ENCODE results near the gene C4orf50.

C4orf50 gene

GRCh38 chr4:6018331-6018730 lies at the start of gene C4orf50:
Gene C4orf50, minus strand, starts transcription at chr4:6018431.
- Mint-ChIP-seq H3K36me3 (no peaks in the 10 kb centered on the region), H3K27ac (no peak within 1 kb of the TSS), H3K4me1 (no peaks in the 10 kb centered on the region), H3K4me3 (no peak within 1 kb of the TSS), H3K9me3 (no peaks in the 10 kb centered on the region), H3K27me3 (peaks cover 5% of the 10 kb centered on the region)
- ATAC-seq (ENCODE audit: low read depth) (no peak), DNase-seq (ENCODE audit: low spot score in 2 of 2) (no peak)

- H3K36me3 Mint-ChIP-seq = no peaks in the 10 kb centered on the region
- DNase-seq (ENCODE audit: low spot score in 2 of 2) (no peak), ATAC-seq (ENCODE audit: low read depth) (no peak)
- H3K27me3 Mint-ChIP-seq = peaks cover 4% of the 10 kb centered on the region
- no peaks in the 10 kb centered on the region for H3K4me1 Mint-ChIP-seq
- H3K4me3 Mint-ChIP-seq = no peak overlapping the region
- H3K9me3 Mint-ChIP-seq = no peaks in the 10 kb centered on the region
- H3K27ac Mint-ChIP-seq = no peak overlapping the region
These were observed 47.8 kb upstream of the C4orf50 start for GRCh38 chr4:6065934-6066590.

- no peak overlapping the region for H3K4me3 Mint-ChIP-seq
- peaks cover 4% of the 10 kb centered on the region for H3K27me3 Mint-ChIP-seq
- H3K27ac Mint-ChIP-seq = no peak overlapping the region
- H3K4me1 Mint-ChIP-seq = no peaks in the 10 kb centered on the region
- H3K9me3 Mint-ChIP-seq = no peaks in the 10 kb centered on the region
- no peak for DNase-seq (ENCODE audit: low spot score in 2 of 2)
- ATAC-seq (ENCODE audit: low read depth) = no peak
- no peaks in the 10 kb centered on the region for H3K36me3 Mint-ChIP-seq
These were observed 46.9 kb upstream of the C4orf50 start for GRCh38 chr4:6065166-6065565.

- no peaks in the 10 kb centered on the region for H3K4me1 Mint-ChIP-seq
- no peaks in the 10 kb centered on the region for H3K36me3 Mint-ChIP-seq
- ATAC-seq (ENCODE audit: low read depth) = no peak
- DNase-seq (ENCODE audit: low spot score in 2 of 2) = no peak
- H3K4me3 Mint-ChIP-seq = no peak overlapping the region
- H3K27ac Mint-ChIP-seq = no peak overlapping the region
- H3K27me3 Mint-ChIP-seq = peaks cover 4% of the 10 kb centered on the region
- no peaks in the 10 kb centered on the region for H3K9me3 Mint-ChIP-seq
These were observed 46.2 kb upstream of the C4orf50 start for GRCh38 chr4:6064383-6064782.

DNA sequence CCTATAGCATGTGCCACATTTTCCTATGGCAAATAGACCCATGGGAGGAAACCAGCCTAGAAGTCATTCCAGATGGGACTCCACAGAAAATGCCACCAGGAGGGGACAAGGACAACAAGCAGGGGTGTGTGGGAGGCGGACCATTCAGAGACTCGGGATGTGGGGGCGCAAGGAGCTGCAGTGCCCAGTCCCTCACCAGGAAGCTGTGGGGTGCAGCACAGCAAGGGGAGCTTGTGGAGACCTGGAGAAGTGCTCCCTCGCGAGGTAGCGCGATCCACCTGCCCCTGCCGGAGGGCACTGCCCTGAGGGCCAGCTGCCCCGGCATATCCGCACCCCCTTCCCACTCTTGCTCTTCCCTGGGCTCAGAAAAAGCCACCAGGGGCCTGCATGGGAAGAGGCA lies 45.5 kb upstream of the C4orf50 start:
- no peak overlapping the region for H3K27ac Mint-ChIP-seq
- no peak overlapping the region for H3K4me3 Mint-ChIP-seq
- ATAC-seq (ENCODE audit: low read depth) = no peak
- H3K9me3 Mint-ChIP-seq = no peaks in the 10 kb centered on the region
- no peaks in the 10 kb centered on the region for H3K36me3 Mint-ChIP-seq
- no peaks in the 10 kb centered on the region for H3K4me1 Mint-ChIP-seq
- DNase-seq (ENCODE audit: low spot score in 2 of 2) = no peak
- H3K27me3 Mint-ChIP-seq = peaks cover 4% of the 10 kb centered on the region

- H3K36me3 Mint-ChIP-seq = no peaks in the 10 kb centered on the region
- H3K9me3 Mint-ChIP-seq = no peaks in the 10 kb centered on the region
- DNase-seq (ENCODE audit: low spot score in 2 of 2) = no peak
- no peak overlapping the region for H3K4me3 Mint-ChIP-seq
- H3K27ac Mint-ChIP-seq = no peak overlapping the region
- no peaks in the 10 kb centered on the region for H3K27me3 Mint-ChIP-seq
- ATAC-seq (ENCODE audit: low read depth) = no peak
- H3K4me1 Mint-ChIP-seq = no peaks in the 10 kb centered on the region
These were observed 43.9 kb upstream of the C4orf50 start for GRCh38 chr4:6062133-6062532.

- Mint-ChIP-seq H3K4me3 (no peak overlapping the region), H3K36me3 (no peaks in the 10 kb centered on the region), H3K27ac (no peak overlapping the region), H3K9me3 (peaks cover 3% of the 10 kb centered on the region), H3K4me1 (no peaks in the 10 kb centered on the region), H3K27me3 (no peaks in the 10 kb centered on the region)
- no peak for ATAC-seq (ENCODE audit: low read depth)
- DNase-seq (ENCODE audit: low spot score in 2 of 2) = no peak
These were observed 41.2 kb upstream of the C4orf50 start for GRCh38 chr4:6059375-6059805.

DNA sequence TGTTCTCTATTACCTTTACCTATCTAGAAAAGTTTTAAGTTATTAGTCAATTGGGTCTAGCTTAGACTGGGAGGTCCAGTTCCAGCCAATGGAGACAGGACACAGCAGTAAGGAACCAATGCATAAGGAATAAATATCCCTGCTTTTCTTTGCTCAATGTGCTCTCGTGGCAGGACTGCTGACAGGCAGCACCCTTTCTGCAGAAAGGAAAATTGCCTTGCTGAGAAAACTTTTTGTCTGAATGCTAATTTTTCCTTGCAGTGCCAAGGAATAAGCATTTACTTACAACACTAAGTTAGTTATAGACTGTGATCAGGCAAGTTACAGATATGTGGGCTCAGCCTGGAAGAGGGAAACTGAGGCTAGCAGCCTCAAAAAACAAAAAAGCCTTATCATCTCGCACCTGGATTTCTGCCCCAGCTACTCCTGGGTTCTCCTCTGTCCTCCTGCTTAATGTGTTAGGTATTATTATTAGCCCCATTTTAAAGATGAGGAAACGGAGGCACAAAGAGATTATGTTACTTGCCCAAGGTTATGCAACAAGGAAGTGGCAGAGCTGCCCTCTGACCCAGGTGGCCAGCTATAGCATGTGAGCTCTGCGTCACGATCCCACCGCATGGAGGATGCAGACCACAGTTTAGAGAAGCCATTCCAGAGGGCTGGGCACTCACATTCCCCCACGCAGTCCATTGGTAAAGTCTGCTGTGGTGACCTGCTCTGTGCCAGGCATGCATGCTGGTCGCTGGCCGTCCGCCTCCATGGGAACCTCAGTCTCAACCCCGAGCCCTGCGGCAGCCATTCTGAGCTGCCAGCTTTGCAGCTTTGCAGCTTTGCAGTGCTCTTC lies 40.5 kb upstream of the C4orf50 start:
- Mint-ChIP-seq H3K9me3 (peaks cover 3% of the 10 kb centered on the region), H3K4me3 (no peak overlapping the region), H3K4me1 (no peaks in the 10 kb centered on the region), H3K27ac (no peak overlapping the region), H3K27me3 (no peaks in the 10 kb centered on the region), H3K36me3 (no peaks in the 10 kb centered on the region)
- no peak for DNase-seq (ENCODE audit: low spot score in 2 of 2)
- ATAC-seq (ENCODE audit: low read depth) = no peak

DNA sequence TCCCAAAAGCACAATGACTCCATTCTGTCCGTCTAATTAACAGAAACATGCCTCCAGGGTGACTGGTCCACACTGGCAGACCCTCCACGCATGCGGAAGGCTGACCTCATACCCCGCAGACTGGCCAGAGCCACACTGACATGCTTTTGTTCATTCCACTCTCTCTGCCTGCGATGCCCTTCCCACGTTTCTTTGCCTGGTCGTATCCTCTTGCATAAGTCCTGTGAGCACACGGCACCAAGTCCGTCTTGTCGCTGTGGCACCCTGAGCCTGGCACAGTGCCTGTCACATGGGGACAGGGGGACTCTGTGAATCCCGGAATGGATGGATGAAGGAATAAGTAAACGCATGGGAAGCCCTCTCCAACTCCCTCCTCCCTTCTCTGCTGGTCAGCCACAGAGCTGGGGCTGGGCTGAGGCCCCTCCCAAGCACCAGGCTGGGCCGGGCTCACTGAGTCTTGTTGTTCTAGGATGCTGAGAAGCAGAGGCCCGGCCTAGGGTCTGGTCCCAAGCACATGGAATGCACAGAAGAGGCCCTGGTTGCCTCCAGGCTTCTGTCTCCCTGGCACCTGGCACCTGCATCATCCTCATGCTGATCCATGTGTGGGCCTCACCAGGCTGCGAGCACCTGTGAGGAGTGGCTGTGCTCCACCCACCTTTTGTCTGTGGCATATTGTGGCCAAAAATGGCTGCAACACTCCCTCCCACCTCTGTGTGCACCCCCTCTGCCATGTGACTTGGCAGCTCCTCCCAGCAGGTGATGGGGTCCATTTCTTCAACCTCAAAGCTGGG lies 38.9 kb upstream of the C4orf50 start:
- ATAC-seq (ENCODE audit: low read depth) (no peak), DNase-seq (ENCODE audit: low spot score in 2 of 2) (no peak)
- H3K36me3 Mint-ChIP-seq = no peaks in the 10 kb centered on the region
- H3K4me3 Mint-ChIP-seq = no peak overlapping the region
- H3K27ac Mint-ChIP-seq = no peak overlapping the region
- H3K27me3 Mint-ChIP-seq = no peaks in the 10 kb centered on the region
- H3K9me3 Mint-ChIP-seq = peaks cover 3% of the 10 kb centered on the region
- no peaks in the 10 kb centered on the region for H3K4me1 Mint-ChIP-seq

- H3K4me1 Mint-ChIP-seq = no peaks in the 10 kb centered on the region
- no peaks in the 10 kb centered on the region for H3K36me3 Mint-ChIP-seq
- no peak for DNase-seq (ENCODE audit: low spot score in 2 of 2)
- no peak for ATAC-seq (ENCODE audit: low read depth)
- no peak overlapping the region for H3K4me3 Mint-ChIP-seq
- H3K27ac Mint-ChIP-seq = no peak overlapping the region
- peaks cover 3% of the 10 kb centered on the region for H3K9me3 Mint-ChIP-seq
- H3K27me3 Mint-ChIP-seq = no peaks in the 10 kb centered on the region
These were observed 37.2 kb upstream of the C4orf50 start for GRCh38 chr4:6055436-6055835.

GRCh38 chr4:6055030-6055429 lies 36.8 kb upstream of the C4orf50 start:
- Mint-ChIP-seq H3K27ac (no peak overlapping the region), H3K9me3 (peaks cover 3% of the 10 kb centered on the region), H3K4me3 (no peak overlapping the region), H3K4me1 (no peaks in the 10 kb centered on the region), H3K27me3 (no peaks in the 10 kb centered on the region), H3K36me3 (no peaks in the 10 kb centered on the region)
- no peak for ATAC-seq (ENCODE audit: low read depth)
- DNase-seq (ENCODE audit: low spot score in 2 of 2) = no peak

DNA sequence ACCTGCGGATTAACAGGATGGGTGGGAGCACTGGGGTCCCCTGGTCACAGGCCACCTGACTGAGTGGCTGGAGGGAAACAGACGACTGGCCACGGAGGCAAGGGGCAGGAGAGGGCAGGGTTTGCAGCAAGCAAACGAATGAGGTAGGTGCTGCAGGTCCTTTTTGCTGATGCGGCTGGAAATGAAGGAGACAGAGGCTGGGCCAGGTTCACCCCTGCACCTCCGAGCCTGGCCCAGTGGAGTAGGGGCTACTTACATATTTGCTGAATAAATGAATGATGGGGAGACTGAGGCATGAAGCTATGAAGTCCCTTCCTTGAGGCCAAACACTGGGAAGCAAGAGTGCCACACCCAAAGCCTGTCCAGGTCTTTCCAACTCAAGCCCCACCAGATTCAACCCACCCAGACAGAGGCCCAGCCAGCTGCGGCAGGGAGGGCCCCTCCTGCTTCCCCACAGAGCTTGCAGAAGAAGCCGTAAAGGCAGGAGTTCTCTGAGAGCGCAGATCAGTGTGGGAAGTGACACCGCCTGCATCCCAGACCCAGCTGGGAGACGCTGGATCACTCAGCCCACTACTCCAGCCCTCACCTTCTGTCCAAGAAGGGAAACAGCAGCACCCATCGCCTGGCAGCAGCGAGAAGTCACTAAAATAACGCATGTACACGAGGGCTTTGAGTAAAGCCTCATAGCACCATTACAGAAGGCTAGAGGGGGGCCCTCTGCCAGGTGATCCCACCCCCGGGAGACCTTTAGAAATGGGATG lies 36.1 kb upstream of the C4orf50 start:
- Mint-ChIP-seq H3K27me3 (no peaks in the 10 kb centered on the region), H3K27ac (no peak overlapping the region), H3K4me1 (no peaks in the 10 kb centered on the region), H3K36me3 (no peaks in the 10 kb centered on the region), H3K4me3 (no peak overlapping the region), H3K9me3 (peaks cover 3% of the 10 kb centered on the region)
- ATAC-seq (ENCODE audit: low read depth) = no peak
- DNase-seq (ENCODE audit: low spot score in 2 of 2) = no peak

GRCh38 chr4:6052679-6053078 lies 34.4 kb upstream of the C4orf50 start:
- DNase-seq (ENCODE audit: low spot score in 2 of 2) (no peak), ATAC-seq (ENCODE audit: low read depth) (no peak)
- Mint-ChIP-seq H3K36me3 (no peaks in the 10 kb centered on the region), H3K4me3 (no peak overlapping the region), H3K27ac (no peak overlapping the region), H3K27me3 (no peaks in the 10 kb centered on the region), H3K4me1 (no peaks in the 10 kb centered on the region), H3K9me3 (peaks cover 3% of the 10 kb centered on the region)

GRCh38 chr4:6050551-6050950 lies 32.3 kb upstream of the C4orf50 start:
- H3K4me1 Mint-ChIP-seq = no peaks in the 10 kb centered on the region
- ATAC-seq (ENCODE audit: low read depth) (no peak), DNase-seq (ENCODE audit: low spot score in 2 of 2) (no peak)
- H3K4me3 Mint-ChIP-seq = no peak overlapping the region
- no peak overlapping the region for H3K27ac Mint-ChIP-seq
- no peaks in the 10 kb centered on the region for H3K9me3 Mint-ChIP-seq
- no peaks in the 10 kb centered on the region for H3K36me3 Mint-ChIP-seq
- no peaks in the 10 kb centered on the region for H3K27me3 Mint-ChIP-seq

Measured in memory B cell (primary cell).